ENCODE measurements around the gene GADL1.

The GADL1 gene

GRCh38 chr3:30691249-30691880 lies 203.1 kb downstream of the GADL1 start (continued):
- TF ChIP-seq ZNF70 (CRISPR knock-in tag; IDR thresholded peaks at IDR 0.05) (no peak), CREB5 (CRISPR knock-in tag; IDR thresholded peaks at IDR 0.05; ENCODE audit: low read depth) (no peak), SNAI2 (CRISPR knock-in tag; IDR thresholded peaks at IDR 0.05) (no peak)

GRCh38 chr3:30690199-30690598 lies 204.3 kb downstream of the GADL1 start:
- no peak for ATAC-seq
- no peak for TF ChIP-seq CSDC2 (CRISPR knock-in tag; IDR thresholded peaks at IDR 0.05)
- TF ChIP-seq PPARA (CRISPR knock-in tag; IDR thresholded peaks at IDR 0.05; ENCODE audit: borderline replicate concordance), result no peak
- TF ChIP-seq ZFP3 (CRISPR knock-in tag; IDR thresholded peaks at IDR 0.05), result no peak
- TF ChIP-seq ZNF8 (CRISPR knock-in tag; IDR thresholded peaks at IDR 0.05), result no peak
- no peak for TF ChIP-seq ESRRG (CRISPR knock-in tag; IDR thresholded peaks at IDR 0.05)
- no peak for TF ChIP-seq TOX (CRISPR knock-in tag; IDR thresholded peaks at IDR 0.05; ENCODE audit: borderline replicate concordance)
- TF ChIP-seq ZNF565 (CRISPR knock-in tag; conservative IDR thresholded peaks at IDR 0.05; ENCODE audit: low read depth), result no peak
- no peak for TF ChIP-seq ZC3H10 (CRISPR knock-in tag; IDR thresholded peaks at IDR 0.05)
- no peak for TF ChIP-seq GLIS3 (CRISPR knock-in tag; IDR thresholded peaks at IDR 0.05)
- TF ChIP-seq, protein P1, sequence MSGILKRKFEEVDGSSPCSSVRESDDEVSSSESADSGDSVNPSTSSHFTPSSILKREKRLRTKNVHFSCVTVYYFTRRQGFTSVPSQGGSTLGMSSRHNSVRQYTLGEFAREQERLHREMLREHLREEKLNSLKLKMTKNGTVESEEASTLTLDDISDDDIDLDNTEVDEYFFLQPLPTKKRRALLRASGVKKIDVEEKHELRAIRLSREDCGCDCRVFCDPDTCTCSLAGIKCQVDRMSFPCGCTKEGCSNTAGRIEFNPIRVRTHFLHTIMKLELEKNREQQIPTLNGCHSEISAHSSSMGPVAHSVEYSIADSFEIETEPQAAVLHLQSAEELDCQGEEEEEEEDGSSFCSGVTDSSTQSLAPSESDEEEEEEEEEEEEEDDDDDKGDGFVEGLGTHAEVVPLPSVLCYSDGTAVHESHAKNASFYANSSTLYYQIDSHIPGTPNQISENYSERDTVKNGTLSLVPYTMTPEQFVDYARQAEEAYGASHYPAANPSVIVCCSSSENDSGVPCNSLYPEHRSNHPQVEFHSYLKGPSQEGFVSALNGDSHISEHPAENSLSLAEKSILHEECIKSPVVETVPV (CRISPR knock-in tag; IDR thresholded peaks at IDR 0.05), result no peak
- TF ChIP-seq SNAI2 (CRISPR knock-in tag; IDR thresholded peaks at IDR 0.05), result no peak
- TF ChIP-seq RARB (CRISPR knock-in tag; IDR thresholded peaks at IDR 0.05), result no peak

GRCh38 chr3:30688776-30689641 lies 205.5 kb downstream of the GADL1 start:
- peak; percentile 75 for ATAC-seq
- TF ChIP-seq ZNF8 (CRISPR knock-in tag; IDR thresholded peaks at IDR 0.05), result 0 out of 2 replicates have a peak, but pooled peaks have one; percentile 37
- peak; percentile 81; the same call in 1 of the 2 replicates for TF ChIP-seq TSHZ2 (CRISPR knock-in tag; IDR thresholded peaks at IDR 0.05)
- TF ChIP-seq TCF4 (CRISPR knock-in tag; IDR thresholded peaks at IDR 0.05; ENCODE audit: borderline replicate concordance), result peak; percentile 85
- 0 out of 2 replicates have a peak, but pooled peaks have one; percentile 10 for TF ChIP-seq SNAI2 (CRISPR knock-in tag; IDR thresholded peaks at IDR 0.05)
- no peak for TF ChIP-seq CREB5 (CRISPR knock-in tag; IDR thresholded peaks at IDR 0.05; ENCODE audit: low read depth)
- TF ChIP-seq ISL1 (CRISPR knock-in tag; IDR thresholded peaks at IDR 0.05), result peak; percentile 65
- no peak for TF ChIP-seq PATZ1 (CRISPR knock-in tag; IDR thresholded peaks at IDR 0.05; ENCODE audit: borderline replicate concordance)
- 0 out of 2 replicates have a peak, but pooled peaks have one; percentile 14 for TF ChIP-seq CSDC2 (CRISPR knock-in tag; IDR thresholded peaks at IDR 0.05)
- TF ChIP-seq, protein P1 (CRISPR knock-in tag; IDR thresholded peaks at IDR 0.05), result no peak

Measured in SK-N-SH treated with all-trans-retinoic acid at 6 μM for 48 hours (cell line).